CD4-positive, alpha-beta T cell treated with Interferon alpha-2 for 1 hour (primary cell): ENCODE results near the gene KIAA0513.
"Not testable (repeated sequence)": the region's sequence is repeated elsewhere in the genome, so short reads cannot be mapped to it uniquely, and the experiment has no call there.

Source experiments
- DNase-seq, 2 donors: peaks; one replicate each; pipeline ENCODE4 v3.0.0-alpha.2; 2020 to 2022

The KIAA0513 gene

GRCh38 chr16:85031451-85031850 is 3.9 kb downstream of the KIAA0513 start:
- DNase-seq = no peak

- DNase-seq = not testable (repeated sequence)
Observed at GRCh38 chr16:85032187-85032586, 4.6 kb downstream of the KIAA0513 start.

- DNase-seq = no peak
Observed at GRCh38 chr16:85033171-85033570, 5.6 kb downstream of the KIAA0513 start.

- no peak for DNase-seq
Observed at GRCh38 chr16:85034591-85035433, 7.2 kb downstream of the KIAA0513 start.

- no peak for DNase-seq
Observed at GRCh38 chr16:85036236-85037049, 8.8 kb downstream of the KIAA0513 start.

- DNase-seq = no peak
Observed at GRCh38 chr16:85037050-85037410, 9.4 kb downstream of the KIAA0513 start.

GRCh38 chr16:85037721-85038120 is 10.1 kb downstream of the KIAA0513 start:
- DNase-seq = no peak

- DNase-seq = no peak
Observed at GRCh38 chr16:85040685-85041084, 13.1 kb downstream of the KIAA0513 start.

GRCh38 chr16:85041219-85042166 is 13.9 kb downstream of the KIAA0513 start:
- no peak for DNase-seq

GRCh38 chr16:85042167-85042526 is 14.6 kb downstream of the KIAA0513 start:
- no peak for DNase-seq

- no peak for DNase-seq
Observed at GRCh38 chr16:85042606-85043005, 15.0 kb downstream of the KIAA0513 start.

GRCh38 chr16:85045077-85045476 is 17.5 kb downstream of the KIAA0513 start:
- DNase-seq = no peak

GRCh38 chr16:85045641-85046471 is 18.3 kb downstream of the KIAA0513 start:
- DNase-seq = no peak

- peak in 1 of 2 donors; percentile 33 for DNase-seq
Observed at GRCh38 chr16:85046472-85046916, 18.9 kb downstream of the KIAA0513 start.

GRCh38 chr16:85046931-85047866 is 19.6 kb downstream of the KIAA0513 start:
- DNase-seq = no peak

- no peak for DNase-seq
Observed at GRCh38 chr16:85047867-85048455, 20.4 kb downstream of the KIAA0513 start.

GRCh38 chr16:85048921-85049562 is 21.4 kb downstream of the KIAA0513 start:
- no peak for DNase-seq

- DNase-seq = no peak
Observed at GRCh38 chr16:85049706-85050305, 22.2 kb downstream of the KIAA0513 start.

- DNase-seq = no peak
Observed at GRCh38 chr16:85051067-85051581, 23.5 kb downstream of the KIAA0513 start.
